Left renal pelvis (tissue), 4 donors: ENCODE measurements around the gene CDK5RAP3. TPM values are rescaled to one million over a fixed set of nuclear protein-coding genes. Genes with fewer than 3 reads are reported as not detected.
"Not testable (repeated sequence)": the region's sequence is repeated elsewhere in the genome, so short reads cannot be mapped to it uniquely, and the experiment has no call there.

ENCODE experiments used
- DNase-seq, 4 donors: peaks; one replicate each; pipeline ENCODE4 v3.0.0-alpha.2; 2013; ENCODE audit warnings: low read depth in 4 of 4, low spot score in 3 of 4
- polyA plus RNA-seq, 4 donors: library from polyadenylated mRNA; unstranded; fragments of 120-200 nt; gene quantifications; one replicate each; pipeline ENCODE4 v1.2.1, GENCODE V29; 2013; ENCODE audit not compliant: insufficient read length in 4 of 4

The CDK5RAP3 gene, protein sequence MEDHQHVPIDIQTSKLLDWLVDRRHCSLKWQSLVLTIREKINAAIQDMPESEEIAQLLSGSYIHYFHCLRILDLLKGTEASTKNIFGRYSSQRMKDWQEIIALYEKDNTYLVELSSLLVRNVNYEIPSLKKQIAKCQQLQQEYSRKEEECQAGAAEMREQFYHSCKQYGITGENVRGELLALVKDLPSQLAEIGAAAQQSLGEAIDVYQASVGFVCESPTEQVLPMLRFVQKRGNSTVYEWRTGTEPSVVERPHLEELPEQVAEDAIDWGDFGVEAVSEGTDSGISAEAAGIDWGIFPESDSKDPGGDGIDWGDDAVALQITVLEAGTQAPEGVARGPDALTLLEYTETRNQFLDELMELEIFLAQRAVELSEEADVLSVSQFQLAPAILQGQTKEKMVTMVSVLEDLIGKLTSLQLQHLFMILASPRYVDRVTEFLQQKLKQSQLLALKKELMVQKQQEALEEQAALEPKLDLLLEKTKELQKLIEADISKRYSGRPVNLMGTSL
- polyA plus RNA-seq: 100 to 1,000 TPM in 3 of 4 donors, 10 to 100 TPM in 1; 90.0 to 178 (median 147) TPM

DNA sequence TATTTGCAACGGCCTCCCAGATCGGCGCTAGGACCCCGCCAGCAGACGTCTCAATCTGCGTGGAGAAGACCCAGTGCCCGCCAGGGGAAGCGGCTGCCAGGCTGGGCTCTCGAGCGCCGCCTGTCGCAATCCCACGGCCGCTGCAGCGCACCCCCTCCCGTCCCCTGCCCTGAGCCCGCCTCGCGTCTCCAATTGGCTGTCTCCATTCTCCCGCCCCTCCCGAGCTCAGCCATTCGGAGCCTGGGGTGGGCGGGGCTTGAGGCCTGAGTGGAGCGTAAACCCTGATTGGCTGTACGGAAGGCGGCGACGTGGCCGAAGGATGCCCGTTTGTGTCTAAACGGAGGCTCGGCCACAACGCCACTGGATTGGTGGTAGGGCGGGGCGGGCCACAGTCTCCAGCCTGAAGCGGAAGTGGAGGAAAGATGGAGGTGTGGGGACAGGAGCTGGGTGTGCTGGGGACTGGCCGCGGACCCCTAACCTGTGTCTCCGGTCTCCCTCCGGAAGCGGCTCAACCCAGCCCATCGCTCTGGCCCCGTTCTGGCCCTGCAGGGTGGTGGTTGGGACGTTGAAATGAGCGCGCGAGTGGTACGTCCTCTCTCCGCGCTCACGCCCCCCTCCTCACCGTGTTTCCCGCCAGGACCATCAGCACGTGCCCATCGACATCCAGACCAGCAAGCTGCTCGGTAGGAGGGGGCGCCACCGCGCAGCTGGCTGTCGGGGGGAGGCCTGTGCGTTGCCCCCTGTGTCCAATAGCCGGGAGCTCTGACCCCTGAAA, at the start of gene CDK5RAP3:
Gene CDK5RAP3, plus strand, starts transcription at position 389 of the 775 bp plus-strand sequence. Its CDS starts 34 bp downstream, at position 423.
- peak; percentile 98 to 99 (median 98) for DNase-seq

DNA sequence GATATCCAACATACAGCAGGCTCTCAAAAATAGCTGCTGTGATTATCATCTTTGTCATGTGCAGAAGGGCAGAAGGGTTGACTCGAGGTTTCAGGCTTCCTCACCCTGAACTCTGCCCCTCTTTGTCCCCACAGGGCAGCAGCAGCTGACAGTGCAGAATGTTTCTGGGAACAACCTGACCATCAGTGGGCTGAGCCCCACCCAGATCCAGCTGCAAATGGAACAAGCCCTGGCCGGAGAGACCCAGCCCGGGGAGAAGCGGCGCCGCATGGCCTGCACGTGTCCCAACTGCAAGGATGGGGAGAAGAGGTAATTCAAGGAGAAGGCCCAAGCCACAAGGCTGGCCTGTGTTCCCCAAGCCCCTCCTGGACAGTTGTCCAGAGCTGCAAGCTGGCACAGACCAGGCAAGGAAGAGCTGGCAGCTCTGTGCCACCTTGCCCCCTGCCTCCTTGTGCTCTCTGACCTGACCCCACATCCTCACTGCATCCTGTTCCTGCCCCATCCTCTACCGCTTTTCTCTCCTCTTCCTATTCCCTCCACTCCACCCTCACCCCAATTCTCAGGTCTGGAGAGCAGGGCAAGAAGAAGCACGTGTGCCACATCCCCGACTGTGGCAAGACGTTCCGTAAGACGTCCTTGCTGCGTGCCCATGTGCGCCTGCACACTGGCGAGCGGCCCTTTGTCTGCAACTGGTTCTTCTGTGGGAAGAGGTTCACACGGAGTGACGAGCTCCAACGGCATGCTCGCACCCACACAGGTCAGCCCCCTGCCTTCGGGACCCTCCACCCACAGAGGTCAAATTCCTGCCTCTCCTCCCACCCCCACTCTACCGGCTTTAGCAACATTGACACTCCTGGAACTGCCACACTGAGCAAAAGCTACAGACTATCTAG, 45.9 kb upstream of the CDK5RAP3 start:
- no peak for DNase-seq

DNA sequence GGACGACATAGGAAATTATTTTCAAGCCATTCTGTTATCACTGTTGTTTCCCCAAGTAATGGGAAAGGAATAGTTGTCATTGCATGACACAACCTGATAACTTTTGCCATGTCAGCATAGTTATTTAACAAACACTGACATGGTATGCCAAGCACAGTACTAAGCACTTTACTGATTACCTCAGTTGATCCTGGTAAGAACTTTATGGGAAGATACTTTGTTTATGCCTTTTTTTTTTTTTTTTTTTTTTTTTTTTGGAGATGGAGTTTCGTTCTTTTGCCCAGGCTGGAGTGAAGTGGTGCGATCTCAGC, 45.3 kb upstream of the CDK5RAP3 start:
- no peak for DNase-seq

DNA sequence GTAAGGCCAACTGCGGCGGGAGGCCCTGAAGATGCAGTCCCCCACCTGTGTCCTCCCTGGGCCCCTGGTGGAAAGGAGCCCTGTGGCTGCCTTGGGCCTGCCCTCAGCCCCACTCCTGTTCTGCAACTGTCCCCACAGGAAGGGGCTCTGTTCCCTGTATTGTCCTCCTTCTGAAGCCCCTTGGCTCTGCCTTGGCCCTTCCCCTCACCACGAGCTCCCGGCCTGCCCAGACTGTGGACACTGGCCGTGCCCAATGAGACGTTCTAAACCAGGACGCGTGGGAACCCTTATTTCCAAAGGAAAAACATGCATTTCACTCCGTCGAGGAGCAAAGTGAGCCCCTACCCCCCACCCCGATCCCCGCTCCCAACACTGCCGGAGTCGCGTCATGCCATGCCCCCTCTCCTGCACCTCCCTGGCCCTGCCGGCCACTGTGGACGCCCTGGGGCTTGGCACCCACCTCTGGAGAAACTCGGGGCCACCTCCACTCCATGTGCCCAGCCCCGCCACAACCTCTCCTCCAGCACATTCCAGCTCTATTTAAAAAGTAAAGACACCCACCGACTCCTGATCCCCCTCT, 43.0 kb upstream of the CDK5RAP3 start:
- DNase-seq: no peak

DNA sequence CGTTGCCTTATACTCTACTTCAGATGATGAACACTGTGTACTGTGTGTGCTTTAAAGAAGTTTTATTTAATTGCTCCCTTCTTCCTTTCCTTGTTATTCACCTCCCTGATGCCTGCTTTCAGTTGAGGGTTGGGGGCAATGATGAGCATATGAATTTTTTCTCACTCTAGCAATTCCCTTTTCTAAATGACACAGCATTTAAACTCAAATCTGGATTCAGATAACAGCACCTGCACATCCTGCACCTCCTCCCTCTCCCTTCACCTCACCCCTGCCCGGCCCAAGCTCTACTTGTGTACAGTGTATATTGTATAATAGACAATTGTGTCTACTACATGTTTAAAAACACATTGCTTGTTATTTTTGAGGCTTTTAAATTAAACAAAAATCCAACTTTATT, 42.5 kb upstream of the CDK5RAP3 start:
- DNase-seq: no peak

DNA sequence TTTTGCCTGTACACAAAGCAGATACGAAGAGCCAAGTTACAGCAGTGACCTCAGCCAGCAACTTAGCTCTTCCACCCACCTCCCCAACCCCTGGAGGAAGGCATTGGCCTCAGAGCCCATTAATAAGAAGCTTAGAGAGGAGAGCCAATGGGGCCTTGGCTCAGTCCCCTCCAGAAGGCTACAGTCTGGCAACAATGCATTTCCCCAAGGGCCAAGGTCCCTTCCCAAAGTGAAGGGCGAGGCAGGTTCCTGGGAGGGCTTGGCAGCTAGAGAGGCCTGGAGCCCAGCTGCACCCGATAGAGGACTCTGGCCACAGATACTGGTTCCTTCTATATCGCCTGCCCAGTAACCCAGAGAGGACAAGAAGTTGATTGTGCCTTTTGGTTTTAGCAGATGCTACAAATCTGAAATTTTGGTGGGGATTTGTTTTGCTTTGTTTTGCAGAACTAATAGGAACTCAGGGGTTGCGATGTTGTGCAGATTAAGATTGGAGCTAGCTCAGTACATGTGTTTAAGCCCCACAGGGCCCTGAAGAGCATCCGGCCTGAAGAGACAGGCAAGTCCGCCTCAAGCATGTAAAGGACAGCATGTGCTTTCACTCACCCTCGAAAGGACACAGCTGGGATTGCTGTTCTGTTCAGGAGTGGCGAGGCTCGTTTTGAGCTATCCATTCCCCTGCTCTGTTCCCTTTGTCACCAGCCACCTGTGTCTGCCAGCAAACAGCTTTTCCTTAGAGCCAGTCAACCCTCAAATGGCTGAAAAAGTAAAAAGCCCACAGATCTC, 41.5 kb upstream of the CDK5RAP3 start:
- DNase-seq: no peak

DNA sequence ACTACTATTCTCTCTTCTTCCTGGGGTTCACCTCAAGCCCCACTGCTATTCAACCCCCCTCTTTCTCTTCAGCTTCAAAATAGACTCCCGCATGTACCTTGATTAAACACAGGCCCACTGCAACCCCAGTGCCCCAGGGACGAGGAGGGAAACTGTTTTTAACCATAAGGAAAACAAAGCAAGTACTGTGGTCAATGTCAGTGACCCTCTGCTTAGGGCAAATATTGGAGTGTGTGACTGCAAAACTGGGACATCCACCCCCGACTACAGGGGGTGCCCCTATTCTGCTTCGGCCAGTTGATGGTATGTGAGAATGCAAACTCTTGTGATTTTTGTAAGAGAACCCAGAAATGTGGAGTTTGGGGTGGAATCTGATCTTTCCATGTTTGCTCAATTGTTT, 39.1 kb upstream of the CDK5RAP3 start:
- no peak for DNase-seq

DNA sequence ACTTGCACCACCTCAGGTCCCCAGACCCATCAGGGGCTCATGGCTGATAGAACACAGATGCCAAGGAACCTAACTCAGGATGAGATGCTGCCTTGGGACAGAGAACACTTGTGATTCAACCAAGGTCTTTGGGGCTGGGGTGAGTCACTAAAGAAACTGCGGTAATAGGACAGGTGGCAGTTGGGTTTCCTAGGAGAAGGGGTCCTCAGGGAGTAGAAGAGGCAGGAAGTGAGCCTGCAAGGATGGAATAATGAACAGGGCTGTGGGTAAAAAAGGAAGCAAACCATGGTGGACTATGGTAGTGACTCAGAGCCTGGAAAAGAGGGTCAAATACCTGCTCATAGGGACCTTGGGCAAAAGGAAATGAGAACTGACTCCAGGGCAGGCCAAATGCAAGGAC, 36.1 kb upstream of the CDK5RAP3 start:
- no peak for DNase-seq

DNA sequence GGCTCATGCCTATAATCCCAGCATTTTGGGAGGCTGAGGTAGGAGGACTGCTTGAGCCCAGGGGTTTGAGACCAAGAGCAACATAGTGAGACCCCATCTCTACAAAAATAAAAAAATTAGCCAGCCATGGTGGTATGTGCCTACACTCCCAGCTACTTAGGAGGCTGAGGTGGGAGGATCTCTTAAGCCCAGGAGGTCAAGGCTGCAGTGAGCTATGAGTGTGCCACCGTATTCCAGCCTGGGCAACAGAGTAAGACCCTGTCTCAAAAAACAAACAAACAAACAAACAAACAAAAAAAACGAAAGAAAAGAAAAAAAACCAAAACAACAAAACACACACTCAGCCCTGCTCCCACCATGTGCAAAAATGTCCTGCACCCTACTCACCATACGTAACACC, 35.4 kb upstream of the CDK5RAP3 start:
- DNase-seq: not testable (repeated sequence)

DNA sequence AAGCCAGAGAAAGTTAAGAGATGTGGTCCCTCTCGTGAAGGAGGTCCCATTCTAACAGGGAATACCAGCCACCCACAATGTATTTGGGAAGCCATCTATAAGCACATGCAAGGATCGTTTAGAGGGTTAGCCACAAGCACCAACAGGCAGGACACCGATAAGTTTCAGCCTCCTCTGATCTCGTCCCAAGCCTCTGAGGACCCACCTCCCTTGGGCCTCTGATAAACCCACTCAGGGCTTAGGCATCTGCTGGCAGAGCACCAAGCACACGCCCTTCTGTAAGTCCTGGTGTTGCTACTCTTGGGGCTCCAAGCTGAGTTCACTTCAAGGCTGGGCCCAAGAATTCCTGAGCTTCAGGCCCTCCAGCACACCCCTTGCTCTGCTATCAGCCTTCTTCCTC, 35.0 kb upstream of the CDK5RAP3 start:
- no peak for DNase-seq

DNA sequence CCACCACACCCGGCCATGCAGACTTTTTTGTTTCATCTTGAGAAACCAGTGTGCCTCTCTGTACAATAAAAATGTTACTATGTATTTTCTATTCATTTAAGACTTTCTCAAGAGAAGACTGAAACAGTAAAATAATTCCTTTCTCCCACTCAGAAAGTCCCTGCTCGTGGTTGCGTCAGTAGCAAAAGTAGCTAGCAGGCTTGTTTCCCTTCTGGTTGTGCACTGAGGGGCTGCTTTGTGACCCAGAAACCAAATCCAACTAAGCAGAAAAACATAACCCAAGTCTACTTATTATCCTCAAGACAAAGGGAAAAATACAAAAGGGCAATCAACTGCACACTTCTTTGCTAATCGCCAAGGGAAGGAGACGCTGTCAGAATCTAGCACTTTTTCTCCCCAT, 33.0 kb upstream of the CDK5RAP3 start:
- no peak for DNase-seq

DNA sequence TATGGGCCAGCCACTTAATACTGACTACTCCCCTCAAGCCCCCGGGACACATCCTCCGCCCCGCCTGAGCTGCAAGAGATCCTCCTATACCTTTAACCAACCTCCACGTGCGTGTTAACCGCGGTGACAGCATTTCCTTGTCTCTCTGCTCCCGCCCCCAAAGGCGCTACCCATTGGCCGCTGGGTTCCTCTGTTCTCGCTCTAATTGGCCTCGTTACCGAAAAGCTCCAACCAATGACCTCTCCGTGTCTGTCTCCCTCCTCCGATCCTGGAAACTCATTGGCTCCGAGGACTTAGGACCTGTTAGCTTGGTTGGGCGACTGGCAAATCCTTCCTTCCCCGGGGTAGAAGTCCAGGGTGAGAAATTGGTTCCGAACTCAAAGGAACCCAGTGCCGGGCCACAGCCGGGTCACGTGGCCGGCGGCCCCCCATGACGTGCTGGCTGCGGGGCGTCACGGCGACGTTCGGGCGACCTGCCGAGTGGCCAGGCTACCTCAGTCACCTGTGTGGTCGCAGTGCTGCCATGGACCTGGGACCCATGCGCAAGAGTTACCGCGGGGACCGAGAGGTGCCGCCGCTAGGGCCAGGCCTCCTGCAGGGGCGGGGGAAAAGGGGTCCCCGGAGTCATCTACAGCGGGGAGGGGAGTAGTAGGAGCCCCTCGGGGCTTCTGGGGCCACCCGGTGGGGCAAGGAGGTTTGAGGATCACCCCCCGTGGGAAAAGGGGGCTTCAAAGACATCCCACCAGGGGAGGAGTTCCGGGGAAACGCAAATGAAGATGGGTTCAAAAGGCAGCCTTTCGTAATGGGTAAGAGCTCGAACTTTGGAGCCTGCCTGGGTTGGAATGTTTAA, 29.4 kb upstream of the CDK5RAP3 start, which contains the start of gene PNPO:
Gene PNPO, plus strand, starts transcription at position 326 of the 850 bp plus-strand sequence. Its CDS starts 105 bp downstream, at position 431.
- DNase-seq: peak; percentile 77 to 93 (median 84)

DNA sequence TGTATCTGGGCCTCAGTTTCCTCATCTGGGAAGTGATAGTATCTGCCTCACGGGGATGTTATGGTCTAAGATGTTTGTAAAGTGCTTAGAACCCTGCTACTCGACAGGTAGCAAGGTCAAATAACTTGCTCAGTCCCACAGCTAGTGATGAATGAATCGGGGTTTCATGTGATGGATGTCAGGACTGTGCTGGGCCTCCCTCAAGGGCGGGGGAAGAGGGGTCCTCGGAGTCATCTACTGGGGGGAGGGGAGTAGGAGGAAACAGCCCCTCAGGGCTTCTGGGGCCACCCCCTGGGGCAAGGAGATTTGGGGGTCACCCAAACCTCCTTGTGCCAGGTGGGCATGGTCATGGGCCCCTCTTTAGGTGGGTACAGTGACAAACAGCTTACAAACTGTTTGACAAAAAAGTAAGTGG, 28.8 kb upstream of the CDK5RAP3 start:
- DNase-seq: no peak

DNA sequence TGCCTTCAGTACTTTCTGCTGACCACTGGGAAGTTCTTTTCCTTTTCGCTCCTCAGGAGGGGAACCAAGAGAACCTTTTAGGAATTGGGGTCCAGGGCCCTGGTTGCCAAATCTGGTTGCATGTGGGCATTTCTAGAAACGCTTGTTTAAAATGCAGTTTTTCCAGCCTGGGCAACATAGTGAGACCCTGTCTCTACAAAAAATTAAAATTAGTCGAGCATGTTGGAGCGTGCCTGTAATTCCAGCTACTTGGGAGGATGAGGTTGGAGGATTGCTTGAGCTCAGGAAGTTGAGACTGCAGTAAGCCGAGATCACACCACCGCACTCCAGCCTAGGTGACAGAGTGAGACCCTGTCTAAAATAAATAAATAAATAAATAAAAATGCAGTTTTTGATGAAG, 28.3 kb upstream of the CDK5RAP3 start:
- no peak for DNase-seq

DNA sequence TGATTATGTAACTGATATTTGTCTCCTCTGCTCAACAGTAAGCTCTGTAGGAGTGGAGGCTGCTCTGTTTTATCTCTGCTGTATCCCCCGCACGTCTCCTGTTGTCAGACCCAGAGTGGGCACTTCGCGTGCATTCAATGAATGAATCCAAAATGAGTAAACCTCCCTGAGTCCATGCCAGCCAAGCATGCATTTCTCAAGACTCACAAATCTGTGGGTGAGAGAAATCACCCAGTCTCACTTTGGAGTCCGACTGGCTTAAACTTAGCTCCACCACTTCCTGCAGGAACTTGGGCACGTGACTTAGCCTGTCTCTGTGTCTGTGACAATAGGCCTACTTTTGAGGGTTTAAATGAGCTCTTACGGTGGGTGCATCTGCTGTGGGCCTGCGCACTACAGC, 25.8 kb upstream of the CDK5RAP3 start:
- no peak for DNase-seq

DNA sequence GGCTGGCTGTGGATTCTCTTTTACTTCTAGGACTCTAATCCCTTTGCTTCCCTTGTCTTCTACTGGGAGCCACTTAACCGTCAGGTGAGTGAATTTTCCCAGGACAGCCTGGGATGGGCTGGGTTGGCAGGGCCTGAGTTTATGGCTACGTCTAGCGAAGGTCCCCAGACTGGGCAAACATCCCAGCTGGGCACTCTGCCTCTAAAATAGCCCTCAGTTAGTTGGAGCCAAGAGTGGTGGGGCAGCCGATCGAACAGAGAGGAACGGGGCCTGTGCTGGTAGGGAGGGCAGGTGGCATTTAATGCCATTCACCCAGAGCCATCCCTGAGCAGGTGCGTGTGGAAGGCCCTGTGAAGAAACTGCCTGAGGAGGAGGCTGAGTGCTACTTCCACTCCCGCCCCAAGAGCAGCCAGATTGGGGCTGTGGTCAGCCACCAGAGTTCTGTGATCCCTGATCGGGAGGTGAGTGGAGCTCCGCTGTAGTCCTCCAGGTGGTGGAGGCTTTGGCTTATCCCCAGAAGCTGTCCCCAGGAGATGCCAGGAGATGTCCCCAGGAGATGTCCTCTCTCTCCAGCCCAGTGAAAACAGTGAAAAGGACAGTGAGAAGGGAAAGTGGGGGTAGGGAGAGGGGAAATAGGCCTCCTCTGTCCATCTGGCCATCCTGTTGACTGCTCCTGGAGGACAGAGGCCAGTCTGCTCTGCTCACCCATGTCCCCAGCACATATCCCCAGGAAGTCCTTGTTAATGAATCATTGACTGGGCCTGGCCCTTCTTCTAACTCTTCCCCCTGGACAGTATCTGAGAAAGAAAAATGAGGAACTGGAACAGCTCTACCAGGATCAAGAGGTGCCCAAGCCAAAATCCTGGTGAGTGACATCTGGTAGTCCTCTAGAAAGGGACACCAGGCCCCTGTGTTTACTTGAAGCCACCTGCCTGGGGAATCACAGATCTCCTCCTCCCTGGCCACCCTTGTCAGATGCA, 25.1 kb upstream of the CDK5RAP3 start:
- DNase-seq: no peak

DNA sequence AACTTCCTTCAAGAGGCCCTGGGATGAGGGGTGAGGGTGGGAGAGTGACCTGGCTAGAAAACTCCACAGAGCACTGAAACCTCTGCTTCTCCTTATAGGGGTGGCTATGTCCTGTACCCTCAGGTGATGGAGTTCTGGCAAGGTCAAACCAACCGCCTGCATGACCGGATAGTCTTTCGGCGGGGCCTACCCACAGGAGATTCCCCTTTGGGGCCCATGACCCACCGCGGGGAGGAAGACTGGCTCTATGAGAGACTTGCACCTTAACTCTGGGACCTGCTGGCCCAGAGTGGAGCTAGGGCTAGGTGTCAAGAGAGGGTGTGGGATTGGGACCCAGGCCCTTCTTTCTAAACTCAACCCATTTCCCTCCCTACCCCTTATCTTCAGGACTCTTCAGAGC, 24.4 kb upstream of the CDK5RAP3 start:
- DNase-seq: no peak
